Right renal pelvis (tissue), 4 donors: ENCODE results near the gene AUTS2. TPM values are rescaled to one million over a fixed set of nuclear protein-coding genes. Genes with fewer than 3 reads are reported as not detected.

ENCODE experiments used
- DNase-seq, 4 donors: peaks; one replicate each; pipeline ENCODE4 v3.0.0-alpha.2; 2013; ENCODE audit warnings: low read depth in 4 of 4, low spot score in 3 of 4, missing footprints in 1 of 4
- polyA plus RNA-seq, 4 donors: library from polyadenylated mRNA; unstranded; fragments of 120-200 nt; gene quantifications; one replicate each; pipeline ENCODE4 v1.2.1, GENCODE V29; 2013; ENCODE audit not compliant: insufficient read length in 4 of 4

Gene AUTS2
- polyA plus RNA-seq, 4 donors, result 67.5 to 85.6 (median 76.0) TPM

DNA sequence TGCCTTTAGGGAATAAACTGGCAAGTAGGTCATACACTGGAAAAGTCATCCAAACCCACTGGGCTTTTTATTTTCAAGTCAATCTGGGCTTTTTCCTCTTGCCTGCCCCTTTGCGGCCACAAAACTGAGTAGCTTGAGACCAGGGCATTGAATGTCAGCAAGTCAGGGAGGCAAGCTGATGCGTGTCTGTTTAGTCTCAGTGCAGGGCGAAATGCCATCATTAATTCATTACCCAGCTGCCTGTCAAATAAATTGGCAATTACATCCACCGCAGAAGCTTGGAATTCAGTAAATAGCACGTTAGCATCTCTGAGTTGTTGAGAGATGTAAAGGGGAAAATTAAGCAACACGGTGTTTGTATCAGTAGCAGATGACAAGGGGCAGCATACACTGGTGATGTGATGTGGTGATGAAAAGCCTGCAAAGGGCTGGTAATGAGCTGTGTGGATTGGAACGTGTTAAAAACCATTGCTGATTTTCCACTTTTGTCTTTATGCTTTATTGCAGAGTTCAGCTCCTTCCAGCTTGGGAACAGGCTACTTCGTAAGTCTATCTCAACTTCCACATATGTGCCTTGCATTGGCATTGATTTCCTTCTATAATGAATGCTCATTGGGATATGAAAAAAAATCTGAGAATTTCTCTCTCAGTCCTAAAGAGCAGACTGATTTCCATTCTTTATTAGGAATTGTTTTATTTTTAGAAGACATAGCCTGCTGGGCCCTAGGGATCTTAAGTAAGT, 535.9 kb downstream of the AUTS2 start:
- DNase-seq, result no peak

DNA sequence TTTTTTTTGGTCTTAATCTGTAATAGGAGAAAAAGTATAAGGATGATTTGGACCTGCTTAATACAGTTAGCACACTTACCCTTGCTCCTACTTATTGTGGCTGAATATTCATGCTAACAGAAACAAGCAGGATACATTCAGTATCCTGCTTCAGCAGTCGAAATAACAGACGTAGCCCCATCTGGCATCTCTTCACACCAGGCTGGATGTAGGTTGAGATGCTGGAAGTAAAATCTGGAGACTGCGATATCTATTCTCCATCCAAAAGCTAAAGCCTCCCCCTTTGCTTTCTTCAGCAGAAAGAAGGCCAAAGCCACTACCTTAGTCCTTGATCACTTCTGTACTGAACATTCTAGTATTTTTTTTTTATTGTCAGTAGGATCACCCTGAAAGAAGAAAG, 537.4 kb downstream of the AUTS2 start:
- no peak for DNase-seq

DNA sequence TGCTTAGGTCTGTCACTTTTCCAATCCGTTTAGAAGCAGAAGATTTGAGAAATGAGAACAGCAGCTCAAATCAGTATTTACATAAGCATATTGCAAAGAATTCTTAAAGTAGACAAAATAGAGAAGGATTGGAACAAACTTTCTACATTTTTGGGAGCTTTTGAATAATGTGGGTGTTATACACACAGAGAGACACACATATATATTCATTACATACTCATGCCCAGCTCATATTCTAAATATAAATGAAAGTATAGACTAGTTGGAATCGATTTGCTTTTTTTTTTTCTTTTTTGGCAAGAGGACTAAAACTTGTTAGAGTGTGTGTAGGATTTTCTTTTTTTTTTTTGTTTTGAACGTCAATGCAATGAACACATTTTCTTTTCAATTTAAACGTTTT, 538.9 kb downstream of the AUTS2 start:
- no peak for DNase-seq

DNA sequence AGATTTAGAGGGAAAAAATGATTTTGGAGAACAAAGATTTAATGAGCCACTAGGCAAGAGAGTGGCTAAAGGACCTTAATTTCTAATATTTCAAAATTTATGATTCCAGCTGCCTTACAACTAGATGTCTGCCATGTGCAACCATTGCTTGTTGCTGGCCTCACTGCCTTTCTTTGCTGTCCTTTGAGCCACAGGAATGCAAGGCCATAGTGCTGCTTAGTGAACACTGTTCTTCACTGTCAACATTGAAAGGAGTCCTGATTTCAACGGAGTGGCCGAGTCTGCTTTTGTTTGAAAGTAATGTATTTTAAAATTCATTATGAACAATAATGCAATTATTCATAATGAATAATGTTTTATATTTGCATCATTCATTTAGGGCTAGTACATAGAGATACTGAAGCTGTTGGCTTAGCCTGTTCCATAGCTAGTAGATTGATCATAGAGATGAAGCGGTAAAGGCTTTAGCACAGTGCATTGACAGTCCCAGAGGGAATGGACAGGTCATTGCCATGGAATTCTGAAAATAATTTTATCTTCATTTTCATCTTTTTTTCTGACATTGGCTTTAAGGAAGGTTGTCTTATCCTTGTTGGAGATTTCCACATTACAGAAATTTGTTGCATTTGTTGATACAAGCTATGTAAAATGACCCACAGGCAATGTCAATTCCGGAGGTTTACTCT, 544.1 kb downstream of the AUTS2 start:
- no peak for DNase-seq

DNA sequence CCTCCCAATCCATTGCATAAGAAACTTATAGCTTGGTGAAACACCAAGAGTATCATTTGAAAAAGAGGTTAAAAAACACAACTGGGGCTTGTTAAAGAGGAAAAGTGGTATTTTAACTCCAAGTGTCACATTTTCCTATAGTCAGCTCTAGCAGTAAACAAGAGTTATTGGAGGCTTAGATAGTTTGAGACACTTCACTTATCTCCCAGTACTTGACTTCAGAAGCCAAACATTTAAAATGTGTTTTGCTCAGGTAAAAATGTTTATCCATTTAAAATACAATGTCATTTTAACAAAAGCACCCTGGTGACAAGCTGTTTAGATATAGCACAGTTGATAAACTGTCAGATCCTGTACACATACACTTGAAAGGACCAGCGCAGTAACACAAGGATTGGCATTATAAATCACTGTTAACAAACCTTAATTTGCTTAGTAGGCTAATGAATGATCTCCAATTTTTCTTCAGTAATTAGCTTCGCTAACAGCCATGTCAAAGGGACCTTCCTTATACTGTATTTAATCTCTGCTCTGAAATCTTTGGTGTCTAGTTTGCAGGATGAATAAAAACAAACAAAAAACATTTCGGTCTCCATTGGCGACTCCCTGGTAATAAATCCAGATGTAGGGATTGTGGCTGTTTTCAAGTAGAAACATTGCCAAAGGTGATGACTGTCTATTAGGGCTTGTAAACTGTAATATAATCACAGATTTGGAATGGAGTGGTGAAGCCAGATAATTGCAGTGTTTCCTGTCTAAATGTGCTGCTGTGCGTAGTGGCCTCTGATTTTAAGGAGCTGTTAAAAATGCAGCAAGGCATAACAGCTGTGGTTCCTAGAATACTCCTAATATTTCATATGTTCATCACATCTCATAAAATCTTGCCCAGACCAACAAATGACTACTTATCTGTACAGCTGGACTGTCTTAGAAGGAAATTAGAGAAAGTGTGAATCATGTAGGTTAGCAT, 545.1 kb downstream of the AUTS2 start:
- peak; percentile 50 to 67 (median 61) for DNase-seq

DNA sequence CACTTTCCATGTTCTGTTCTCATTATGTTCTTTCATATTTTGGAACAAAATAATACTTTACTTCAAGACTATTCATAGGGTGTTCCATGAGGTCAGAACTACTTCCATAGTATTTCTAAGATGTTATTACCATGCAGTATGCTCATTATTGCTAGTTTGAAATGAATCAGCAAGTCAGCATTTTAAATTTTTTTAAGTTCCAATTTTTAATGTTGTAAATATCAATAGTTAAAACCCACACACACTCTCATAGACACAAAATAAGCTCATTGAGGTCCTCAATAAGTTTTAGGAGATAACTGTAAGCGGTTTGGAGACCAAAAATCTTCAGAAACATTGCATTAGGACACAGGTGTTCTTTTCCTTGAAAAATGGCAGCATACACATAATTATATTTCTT, 550.7 kb downstream of the AUTS2 start:
- DNase-seq, result no peak

DNA sequence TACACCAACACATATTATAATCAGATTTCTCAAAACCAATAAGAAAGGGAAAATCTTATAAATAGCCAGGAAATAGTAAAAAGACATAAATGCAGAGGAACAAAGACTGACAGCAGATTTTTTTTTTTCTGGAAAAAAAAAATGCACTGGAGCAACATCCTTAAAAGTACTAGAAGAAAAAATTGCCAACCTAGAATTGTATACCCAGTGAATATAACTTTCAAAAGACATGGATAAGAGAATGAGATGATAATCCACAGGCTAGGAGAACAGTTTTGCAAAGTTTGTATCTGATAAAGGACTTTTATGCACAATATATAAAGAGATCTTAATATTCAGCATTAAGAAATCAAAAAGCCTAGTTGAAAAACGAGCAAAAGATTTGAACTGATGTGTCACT, 554.0 kb downstream of the AUTS2 start:
- no peak for DNase-seq

DNA sequence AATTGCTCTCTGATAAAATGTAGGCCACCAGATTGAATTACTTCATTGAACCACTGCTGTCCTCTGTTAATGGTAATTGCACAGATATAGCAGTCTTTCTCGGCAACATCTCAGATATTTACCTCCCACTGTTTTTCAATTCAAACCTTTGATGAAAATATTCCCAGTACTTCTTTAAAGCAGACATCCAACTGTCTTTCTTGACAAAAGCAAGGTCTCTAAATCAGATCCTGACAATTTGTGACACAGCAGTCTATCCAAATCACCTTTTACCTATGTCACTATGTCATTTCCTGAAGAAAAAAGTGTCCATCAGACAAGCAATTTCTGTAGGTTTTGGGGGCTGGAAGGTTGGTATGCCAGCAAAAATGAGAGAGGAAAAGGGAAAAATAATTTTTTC, 555.7 kb downstream of the AUTS2 start:
- DNase-seq, result no peak

DNA sequence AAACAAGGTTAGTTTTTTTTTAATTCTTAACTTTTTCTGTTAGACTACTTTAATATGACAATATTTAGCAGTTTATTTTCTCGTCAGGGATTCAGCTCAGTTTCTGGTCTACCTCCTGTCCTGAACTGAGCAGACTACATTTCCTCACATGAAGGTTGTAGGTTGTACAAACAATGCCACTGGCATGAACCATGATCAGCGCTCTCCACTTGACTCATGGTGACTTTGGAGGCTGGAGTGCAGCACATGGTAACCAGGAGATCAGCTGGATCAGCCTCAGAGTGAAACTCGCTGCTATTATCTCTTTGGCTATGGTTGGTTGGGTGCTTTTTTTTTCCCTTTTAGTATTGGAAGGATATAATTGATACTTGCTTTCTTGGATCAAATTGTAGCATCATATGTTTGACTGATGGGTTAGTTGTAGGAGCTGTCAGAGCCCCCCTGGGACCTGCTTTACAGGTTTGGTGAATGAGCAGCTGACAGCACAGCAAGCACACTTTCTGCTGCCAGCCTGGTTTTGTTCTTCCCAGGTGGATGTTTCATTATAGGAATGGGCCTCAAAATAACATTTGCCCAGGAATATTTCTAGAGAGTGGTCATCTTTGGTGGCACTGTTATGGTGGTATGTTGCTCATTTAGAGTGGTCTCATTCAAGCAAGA, 556.4 kb downstream of the AUTS2 start:
- DNase-seq, result no peak

DNA sequence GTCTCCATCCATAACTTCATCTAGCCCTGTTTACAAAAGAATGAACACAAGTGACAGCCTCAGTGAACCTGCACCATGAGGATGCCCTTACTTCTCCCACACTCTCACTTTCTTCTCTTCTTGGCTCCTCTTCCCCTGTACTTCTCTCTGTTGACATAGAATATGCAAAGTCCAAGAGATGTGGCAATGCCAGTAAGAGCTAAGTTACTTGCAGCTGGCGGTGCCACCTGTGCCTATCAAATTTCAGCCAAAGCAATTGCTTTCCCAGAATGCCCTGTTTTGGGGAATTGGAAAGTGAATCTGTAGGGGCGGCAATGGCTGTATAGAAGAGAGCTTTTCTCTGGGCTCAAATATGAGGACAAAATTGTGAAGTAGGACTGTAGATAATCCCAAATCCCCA, 557.8 kb downstream of the AUTS2 start:
- no peak for DNase-seq

DNA sequence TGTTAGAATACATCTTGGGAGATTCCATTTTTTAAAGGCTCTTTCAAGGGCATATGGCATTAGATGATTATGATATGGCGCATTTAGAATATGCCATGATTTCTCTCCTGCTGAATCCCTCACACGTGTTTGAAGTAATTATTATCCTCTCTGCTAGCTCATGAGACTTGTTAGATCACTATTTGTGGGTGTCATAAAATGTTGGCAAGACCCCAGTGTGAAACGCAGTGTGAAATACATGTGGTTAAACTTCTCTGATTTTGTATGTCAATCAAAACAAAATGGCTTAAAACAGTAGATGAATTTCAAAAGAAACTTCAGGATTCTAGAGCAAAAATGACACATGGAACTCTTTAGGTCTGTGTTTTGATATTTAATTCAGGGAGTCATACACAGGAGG, 560.8 kb downstream of the AUTS2 start:
- DNase-seq, result no peak

DNA sequence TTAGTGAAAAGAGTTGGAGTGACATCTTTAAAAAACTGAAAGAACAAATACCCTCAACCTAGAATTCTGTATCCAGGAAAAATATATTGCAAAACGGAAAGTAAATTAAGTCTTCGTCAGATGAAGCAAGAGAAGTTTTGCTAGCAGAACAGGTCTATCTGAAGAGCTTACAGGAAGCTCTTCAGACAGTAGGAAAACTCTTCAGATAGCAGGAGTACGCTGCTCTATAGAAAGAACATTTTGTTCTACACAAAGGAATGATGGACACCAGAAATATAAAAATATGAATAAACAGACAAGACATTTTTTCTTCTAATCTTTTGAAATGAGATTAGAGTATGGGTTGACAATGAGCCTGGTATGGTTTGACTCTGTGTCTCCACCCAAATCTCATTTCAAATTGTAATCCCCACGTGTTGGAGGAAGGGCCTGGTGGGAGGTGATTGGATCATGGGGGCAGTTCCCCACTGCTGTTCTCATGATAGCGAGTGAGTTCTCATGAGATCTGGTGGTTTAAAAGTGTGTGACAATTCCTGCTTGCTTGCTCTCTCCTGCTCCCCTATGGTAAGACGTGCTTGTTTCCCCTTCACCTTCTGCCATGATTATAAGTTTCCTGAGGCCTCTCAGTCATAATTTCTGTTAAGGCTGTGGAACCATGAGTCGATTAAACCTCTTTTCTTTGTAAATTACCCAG, 567.3 kb downstream of the AUTS2 start:
- DNase-seq, result no peak

DNA sequence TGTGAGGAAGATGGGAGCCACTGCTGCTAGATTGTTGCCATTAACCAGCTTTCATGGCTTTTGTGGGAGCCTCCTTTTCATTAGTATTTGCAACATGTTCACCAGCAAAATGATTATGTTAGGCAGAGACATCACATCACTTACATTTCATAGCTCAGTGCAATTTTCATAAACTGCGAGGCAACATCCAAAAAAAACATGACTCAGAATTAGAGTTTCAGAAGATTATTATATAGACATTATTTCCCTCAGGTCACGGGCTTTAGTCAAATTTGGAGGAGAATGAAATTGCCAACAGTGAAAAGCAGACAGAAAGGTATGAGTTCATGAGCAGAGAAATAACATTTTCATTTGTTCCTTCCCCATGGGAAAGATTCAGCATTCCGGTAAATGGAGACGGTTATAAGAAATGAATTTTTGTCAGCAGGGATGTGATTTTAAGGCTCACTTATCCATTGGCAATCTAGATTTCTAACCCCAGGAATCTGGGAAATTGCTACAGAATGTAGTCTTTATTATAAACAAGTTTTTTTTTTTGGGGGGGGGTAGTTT, 573.2 kb downstream of the AUTS2 start:
- no peak for DNase-seq

DNA sequence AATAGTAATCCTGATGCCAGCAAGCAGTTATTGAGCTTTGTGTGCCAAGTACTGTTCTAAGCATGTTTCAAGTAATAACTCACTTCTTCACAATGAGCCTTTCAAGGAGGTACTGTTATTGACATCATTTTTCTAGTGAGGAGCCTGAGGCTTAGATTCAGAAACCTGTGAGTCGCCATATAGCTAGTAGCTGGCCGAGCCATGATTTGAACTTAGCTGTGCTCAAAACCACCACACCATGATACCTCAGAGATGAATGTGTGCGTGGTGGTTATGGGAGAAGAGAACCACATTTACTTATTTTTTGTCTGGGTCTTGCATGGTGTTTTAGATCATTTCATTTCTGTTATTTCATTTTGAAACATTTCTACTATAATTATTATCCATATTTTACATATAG, 578.9 kb downstream of the AUTS2 start:
- no peak for DNase-seq

DNA sequence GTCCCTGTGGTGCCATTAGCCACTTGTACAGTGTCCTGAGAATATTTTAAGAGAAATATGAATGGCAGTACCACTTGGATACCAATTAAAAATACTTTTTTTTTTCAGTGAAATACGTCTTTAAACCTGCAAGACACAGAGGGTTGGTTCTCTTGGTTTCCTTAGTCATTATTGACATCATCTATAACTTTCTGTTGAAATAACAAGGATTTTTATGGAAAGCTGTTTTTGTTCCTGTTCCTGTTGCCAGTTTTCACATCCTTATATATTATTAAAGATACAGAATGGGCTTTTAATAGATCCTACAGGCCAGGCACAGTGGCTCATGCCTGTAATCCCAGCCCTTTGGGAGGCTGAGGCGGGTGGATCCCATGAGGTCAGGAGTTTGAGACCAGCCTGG, 579.9 kb downstream of the AUTS2 start:
- DNase-seq, result no peak

DNA sequence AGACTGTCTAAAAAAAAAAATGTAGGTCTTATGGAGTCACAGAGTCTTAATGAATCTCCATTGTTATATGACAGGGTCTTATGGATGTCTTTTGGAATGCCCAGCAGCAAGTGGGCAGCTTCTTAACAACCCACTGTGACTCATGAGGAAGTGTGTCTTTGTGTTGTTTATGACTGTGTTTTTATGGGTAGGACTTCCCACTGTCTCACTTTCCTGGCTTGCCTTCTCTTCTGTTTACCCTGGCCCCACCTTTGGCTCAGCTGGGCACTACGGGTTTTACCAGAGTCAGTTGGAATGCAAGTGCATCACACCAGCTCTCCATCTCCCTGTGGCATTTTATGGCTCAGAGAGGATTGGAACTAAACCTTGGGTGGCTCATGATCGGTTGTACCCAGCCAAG, 580.5 kb downstream of the AUTS2 start:
- DNase-seq, result no peak

DNA sequence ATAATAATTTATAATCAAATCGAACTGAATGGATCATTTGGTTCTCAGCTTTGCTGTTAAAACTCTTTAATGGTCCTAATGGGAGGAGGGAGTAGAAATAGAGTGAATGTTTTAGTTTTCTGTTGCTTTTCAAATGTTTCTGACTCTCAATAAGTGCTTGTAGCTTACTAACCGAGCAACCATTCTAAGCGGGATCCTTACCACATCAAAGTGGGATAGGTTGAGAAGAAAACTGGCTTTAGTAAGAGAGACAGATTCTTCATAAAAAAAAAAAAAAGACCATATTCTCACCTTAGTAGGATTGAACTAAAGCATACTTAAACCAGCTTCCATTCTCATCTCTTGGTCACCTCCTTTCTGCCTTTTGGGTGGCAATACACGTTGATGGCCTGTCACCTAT, 584.2 kb downstream of the AUTS2 start:
- DNase-seq, result no peak

DNA sequence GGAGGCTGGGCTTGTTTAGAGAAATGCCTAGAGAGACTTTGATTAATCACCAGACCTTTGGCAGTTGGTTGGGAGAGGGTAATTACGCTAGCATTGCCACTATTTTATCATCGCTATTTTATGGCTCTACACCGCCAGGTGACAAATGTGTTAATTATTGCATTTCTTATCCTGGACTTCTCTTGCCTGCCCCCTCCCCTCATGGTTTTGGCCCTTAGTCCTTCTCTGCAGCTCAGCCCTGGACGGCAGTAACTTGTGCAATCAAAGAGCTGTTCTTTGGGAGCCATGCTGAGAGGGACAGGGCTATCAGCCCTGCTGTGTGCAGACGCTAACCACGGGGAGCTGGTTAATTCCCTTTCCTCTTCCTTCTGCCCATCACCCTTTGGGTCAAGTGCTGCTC, 585.0 kb downstream of the AUTS2 start:
- peak in 1 of 4 donors; percentile 12 for DNase-seq

DNA sequence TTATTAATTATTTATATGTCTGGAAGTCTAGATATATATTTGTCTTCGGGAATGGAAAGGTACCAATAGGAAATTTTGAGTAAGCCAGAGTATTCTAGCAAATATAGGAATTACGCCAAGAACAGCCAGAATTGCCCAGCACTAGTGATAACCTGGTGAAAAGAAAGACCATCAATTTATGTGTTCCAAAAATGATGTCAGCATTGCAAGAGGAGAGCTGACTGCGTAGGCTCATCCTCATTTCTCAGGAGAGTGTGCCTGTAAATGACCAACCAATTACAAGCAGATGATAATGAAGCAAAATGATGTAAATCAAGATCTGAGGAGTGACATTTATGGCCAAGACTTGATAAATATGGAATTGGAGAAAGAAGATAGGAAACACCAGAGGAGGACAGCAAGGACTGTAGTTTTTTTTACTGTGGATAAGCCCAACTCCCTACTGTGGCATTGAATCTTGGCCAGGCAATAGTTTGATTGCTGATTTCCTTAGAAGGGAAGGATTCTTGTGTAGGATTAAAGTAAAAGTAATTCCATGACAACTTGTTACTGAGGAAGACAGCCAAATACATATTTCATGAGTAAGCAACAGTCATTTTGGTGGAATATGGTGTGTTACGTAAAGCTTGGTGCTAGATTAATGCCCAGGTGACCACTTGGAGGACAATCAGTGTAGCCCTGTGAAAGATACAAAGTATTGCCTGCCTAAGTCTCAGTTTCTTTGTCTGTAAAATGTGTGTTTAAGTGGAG, 590.8 kb downstream of the AUTS2 start:
- no peak for DNase-seq
